ENCODE measurements around the gene OPA1.

GRCh38 chr3:193702967-193703366 lies 110.0 kb downstream of the OPA1 start:
- TF ChIP-seq POLR2AphosphoS5 (IDR thresholded peaks at IDR 0.05; ENCODE audit: low read depth, low read length) (no peak), POLR2A (IDR thresholded peaks at IDR 0.05; ENCODE audit: low read depth, low read length) (no peak), TAF1 (IDR thresholded peaks at IDR 0.05; ENCODE audit: low read depth, low read length) (no peak), SPI1 (IDR thresholded peaks at IDR 0.05; ENCODE audit: low read depth, low read length) (no peak)

Measured in GM12891 (cell line).